Vagina (tissue), 2 donors: ENCODE data around the gene CSNK1E. TPM values are rescaled to one million over a fixed set of nuclear protein-coding genes. Genes with fewer than 3 reads are reported as not detected.

Experiments
- DNase-seq, 2 donors: peaks; one replicate each; pipeline ENCODE4 v3.0.0-alpha.2; 2017; ENCODE audit errors: extremely low spot score in 2 of 2
- H3K27ac ChIP-seq: fragments of 200-600 bp; sonication (generic); one replicate; pipeline ENCODE4 v1.5.1; 2019
- H3K27me3 ChIP-seq: fragments of 200-600 bp; sonication (generic); one replicate; pipeline ENCODE4 v1.5.1; 2019
- H3K36me3 ChIP-seq, 2 donors: fragments of 200-600 bp; sonication (generic); one replicate each; pipeline ENCODE4 v1.5.1; 2017 to 2019
- H3K4me1 ChIP-seq: fragments of 200-600 bp; sonication (generic); one replicate; pipeline ENCODE4 v1.5.1; 2019
- H3K4me3 ChIP-seq, 2 donors: fragments of 200-600 bp; sonication (generic); 1 replicate in 1 of 2; 2 replicates in 1 of 2; pipeline ENCODE4 v1.5.1; 2016 to 2019
- H3K9me3 ChIP-seq: fragments of 200-600 bp; sonication (generic); one replicate; pipeline ENCODE4 v1.5.1; 2019
- POLR2A ChIP-seq, 2 donors: fragments of 450-650 bp; IDR thresholded peaks; one replicate each; pipeline ENCODE4 v1.6.1; 2017; ENCODE audit warnings: antibody characterized with exemption in 2 of 2, mild to moderate bottlenecking in 2 of 2, moderate library complexity in 2 of 2
- POLR2AphosphoS5 ChIP-seq, 2 donors: sonication (generic); formaldehyde crosslinking; IDR thresholded peaks; one replicate each; pipeline ENCODE4 v1.9.0; 2017; ENCODE audit warnings: antibody characterized with exemption in 2 of 2, mild to moderate bottlenecking in 2 of 2, low read depth in 1 of 2; ENCODE audit not compliant: insufficient read depth in 1 of 2
- intact Hi-C: fragments of 100-400 bp; cut with DNase I; formaldehyde crosslinking; loops from one replicate; pipeline ENCODE4 v1.15.1; 2023
- total RNA-seq: library from RNA; depleted of rRNA; stranded (reverse); fragments of >200 nt; gene quantifications from one replicate; pipeline ENCODE4 v1.2.3, GENCODE V29; 2016
- TF ChIP-seq, protein P1 (sequence below), 3 experiments: fragments of 450-650 bp in 2 of 3; fragments of 200-600 bp in 1 of 3; sonication (generic) in 1 of 3; IDR thresholded peaks; one replicate each; pipeline ENCODE4 v1.5.1; 2017 to 2019; ENCODE audit warnings: antibody characterized with exemption in 3 of 3, mild to moderate bottlenecking in 2 of 3, moderate library complexity in 2 of 3

The CSNK1E gene
- total RNA-seq, 1 donor from 2014 or later: 162 TPM

- H3K27me3 ChIP-seq: no peaks in the 10 kb centered on the region
- H3K36me3 ChIP-seq: peaks cover 0 to 26% of the 10 kb centered on the region in 2 donors
- DNase-seq: no peak
- intact Hi-C loops: no loop called here
- no peak overlapping the region for H3K4me3 ChIP-seq
- peak overlapping the region; percentile 78 for H3K27ac ChIP-seq
- peaks cover 50% of the 10 kb centered on the region for H3K4me1 ChIP-seq
- TF ChIP-seq POLR2A (IDR thresholded peaks at IDR 0.05): no peak
- no peaks in the 10 kb centered on the region for H3K9me3 ChIP-seq
Measured at GRCh38 chr22:38247713-38248112, 69.5 kb downstream of the CSNK1E start.

- Histone ChIP-seq H3K36me3 (peaks cover 0 to 26% of the 10 kb centered on the region in 2 donors), H3K27me3 (no peaks in the 10 kb centered on the region), H3K27ac (peak overlapping the region; percentile 78), H3K9me3 (no peaks in the 10 kb centered on the region), H3K4me3 (no peak overlapping the region), H3K4me1 (peaks cover 52% of the 10 kb centered on the region)
- TF ChIP-seq POLR2AphosphoS5 (IDR thresholded peaks at IDR 0.05; ENCODE audit: insufficient read depth in 1 of 2, low read depth in 1 of 2): peak in 1 of 2 donors; percentile 22
- TF ChIP-seq, protein P1, sequence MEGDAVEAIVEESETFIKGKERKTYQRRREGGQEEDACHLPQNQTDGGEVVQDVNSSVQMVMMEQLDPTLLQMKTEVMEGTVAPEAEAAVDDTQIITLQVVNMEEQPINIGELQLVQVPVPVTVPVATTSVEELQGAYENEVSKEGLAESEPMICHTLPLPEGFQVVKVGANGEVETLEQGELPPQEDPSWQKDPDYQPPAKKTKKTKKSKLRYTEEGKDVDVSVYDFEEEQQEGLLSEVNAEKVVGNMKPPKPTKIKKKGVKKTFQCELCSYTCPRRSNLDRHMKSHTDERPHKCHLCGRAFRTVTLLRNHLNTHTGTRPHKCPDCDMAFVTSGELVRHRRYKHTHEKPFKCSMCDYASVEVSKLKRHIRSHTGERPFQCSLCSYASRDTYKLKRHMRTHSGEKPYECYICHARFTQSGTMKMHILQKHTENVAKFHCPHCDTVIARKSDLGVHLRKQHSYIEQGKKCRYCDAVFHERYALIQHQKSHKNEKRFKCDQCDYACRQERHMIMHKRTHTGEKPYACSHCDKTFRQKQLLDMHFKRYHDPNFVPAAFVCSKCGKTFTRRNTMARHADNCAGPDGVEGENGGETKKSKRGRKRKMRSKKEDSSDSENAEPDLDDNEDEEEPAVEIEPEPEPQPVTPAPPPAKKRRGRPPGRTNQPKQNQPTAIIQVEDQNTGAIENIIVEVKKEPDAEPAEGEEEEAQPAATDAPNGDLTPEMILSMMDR (IDR thresholded peaks at IDR 0.05): no peak
- no peak for DNase-seq
- intact Hi-C loops: no loop called here
Measured at GRCh38 chr22:38246692-38247091, 70.5 kb downstream of the CSNK1E start.

DNA sequence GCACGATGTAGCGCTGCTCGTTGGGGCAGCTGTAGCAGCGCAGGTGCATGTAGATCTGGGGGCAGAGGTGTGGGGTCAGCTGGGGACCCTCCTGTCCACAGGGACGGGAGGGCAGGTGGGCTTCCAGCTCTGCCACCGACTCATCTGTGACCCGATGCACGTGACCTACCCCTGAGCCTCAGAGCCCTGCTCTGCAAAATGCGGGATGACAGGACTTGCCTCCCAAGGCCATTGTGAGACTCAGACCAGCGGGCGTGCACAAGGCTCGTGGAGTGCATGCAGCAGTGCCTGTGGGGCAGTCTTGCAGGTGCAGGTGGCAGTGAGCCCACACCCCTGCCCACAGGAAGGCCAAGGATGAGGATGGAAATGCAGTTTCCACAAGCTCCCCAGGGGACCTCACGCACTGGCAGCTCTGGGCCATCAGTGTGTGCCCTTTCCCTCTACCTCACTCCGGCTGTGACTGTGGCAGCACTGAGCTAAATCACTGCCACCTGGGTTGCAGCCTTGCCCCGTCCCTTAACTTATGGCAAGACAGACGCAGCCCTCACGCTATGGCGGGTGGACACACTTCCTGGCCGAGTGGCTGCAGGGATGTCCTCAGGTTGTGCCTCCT lies 71.1 kb downstream of the CSNK1E start:
- Histone ChIP-seq H3K27ac (peak overlapping the region; percentile 78), H3K4me1 (peaks cover 46% of the 10 kb centered on the region), H3K4me3 (no peak overlapping the region), H3K27me3 (no peaks in the 10 kb centered on the region), H3K9me3 (no peaks in the 10 kb centered on the region), H3K36me3 (peaks cover 0 to 26% of the 10 kb centered on the region in 2 donors)
- no peak for TF ChIP-seq POLR2AphosphoS5 (IDR thresholded peaks at IDR 0.05; ENCODE audit: insufficient read depth in 1 of 2, low read depth in 1 of 2)
- TF ChIP-seq, protein P1 (IDR thresholded peaks at IDR 0.05): no peak
- no peak for TF ChIP-seq POLR2A (IDR thresholded peaks at IDR 0.05)
- DNase-seq: no peak
- intact Hi-C loops: no loop called here

GRCh38 chr22:38244106-38244505 lies 73.1 kb downstream of the CSNK1E start:
- Histone ChIP-seq H3K27ac (peak overlapping the region; percentile 75), H3K4me1 (peaks cover 50% of the 10 kb centered on the region), H3K27me3 (no peaks in the 10 kb centered on the region), H3K4me3 (no peak overlapping the region), H3K36me3 (peaks cover 0 to 26% of the 10 kb centered on the region in 2 donors), H3K9me3 (no peaks in the 10 kb centered on the region)
- intact Hi-C loops: no loop called here
- no peak for DNase-seq
- TF ChIP-seq POLR2A (IDR thresholded peaks at IDR 0.05) (no peak), POLR2AphosphoS5 (IDR thresholded peaks at IDR 0.05; ENCODE audit: insufficient read depth in 1 of 2, low read depth in 1 of 2) (no peak)
- TF ChIP-seq, protein P1 (IDR thresholded peaks at IDR 0.05): no peak

DNA sequence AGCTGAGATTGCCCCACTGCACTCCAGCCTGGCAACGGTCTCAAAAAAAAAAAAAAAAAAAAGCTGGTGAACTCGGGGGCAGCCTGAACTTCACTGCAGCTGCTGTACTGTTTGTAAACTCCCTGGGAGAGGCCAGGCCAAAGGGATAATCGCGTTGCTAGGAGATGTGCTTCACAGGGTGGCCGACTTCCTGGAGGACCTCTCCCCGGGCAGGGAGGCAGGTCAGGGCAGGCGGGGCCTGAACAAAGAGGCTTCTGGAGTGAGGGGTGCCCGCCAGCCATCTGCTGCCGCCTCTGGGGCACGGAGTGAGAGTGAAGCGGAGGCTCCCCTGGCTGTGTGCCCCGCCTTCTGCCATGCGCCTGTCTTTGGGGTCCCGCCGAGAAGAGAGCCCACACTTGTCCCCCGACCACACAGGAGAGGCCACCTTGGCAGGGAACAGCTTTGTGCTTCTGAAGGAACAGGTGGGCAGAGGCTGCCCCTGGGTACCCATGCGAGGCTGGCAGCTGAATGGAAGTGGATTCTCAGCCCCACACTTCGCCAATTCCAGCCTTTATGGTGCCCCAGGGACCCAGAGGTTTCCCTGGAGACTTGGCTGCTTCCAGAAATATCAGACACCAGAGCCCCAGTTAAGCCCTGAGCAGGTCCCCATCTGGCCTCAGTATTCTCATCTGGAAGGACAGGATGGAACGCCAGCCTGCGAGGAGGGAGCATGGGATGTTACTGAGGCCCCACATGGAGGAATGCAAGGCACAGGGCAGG lies 74.0 kb downstream of the CSNK1E start:
- Histone ChIP-seq H3K9me3 (no peaks in the 10 kb centered on the region), H3K4me3 (no peak overlapping the region), H3K36me3 (peaks cover 0 to 26% of the 10 kb centered on the region in 2 donors), H3K4me1 (peaks cover 60% of the 10 kb centered on the region), H3K27me3 (no peaks in the 10 kb centered on the region), H3K27ac (peak overlapping the region; percentile 75)
- intact Hi-C loops: no loop called here
- no peak for DNase-seq
- TF ChIP-seq, protein P1 (IDR thresholded peaks at IDR 0.05): no peak
- TF ChIP-seq POLR2AphosphoS5 (IDR thresholded peaks at IDR 0.05; ENCODE audit: insufficient read depth in 1 of 2, low read depth in 1 of 2): peak in 1 of 2 donors; percentile 36
- no peak for TF ChIP-seq POLR2A (IDR thresholded peaks at IDR 0.05)
